H4 (cell line): Measurements from ENCODE around the gene MACROH2A1. TPM values are rescaled to one million over a fixed set of nuclear protein-coding genes. Genes with fewer than 3 reads are reported as not detected.

Experiments used
- DNase-seq: peaks from one replicate; pipeline ENCODE4 v3.0.0-alpha.2; 2015; ENCODE audit warnings: low spot score
- total RNA-seq: library from RNA; depleted of rRNA; stranded (reverse); fragments of >200 nt; shearing (Covaris generic); gene quantifications from 2 replicates; pipeline ENCODE4 v1.2.3, GENCODE V29; 2014

MACROH2A1 gene
- total RNA-seq, 1 experiment from 2014 or later, result 270 TPM

GRCh38 chr5:135353952-135354721 lies 44.9 kb downstream of the MACROH2A1 start:
- no peak for DNase-seq

GRCh38 chr5:135350536-135350935 lies 48.5 kb downstream of the MACROH2A1 start:
- DNase-seq, result no peak

GRCh38 chr5:135349886-135350285 lies 49.1 kb downstream of the MACROH2A1 start:
- no peak for DNase-seq

- DNase-seq, result no peak
These were observed 49.6 kb downstream of the MACROH2A1 start for GRCh38 chr5:135349451-135349850.

- DNase-seq, result no peak
These were observed 50.1 kb downstream of the MACROH2A1 start for GRCh38 chr5:135348918-135349317.

- DNase-seq, result no peak
These were observed 51.6 kb downstream of the MACROH2A1 start for GRCh38 chr5:135347392-135347791.

GRCh38 chr5:135345956-135346731 lies 52.9 kb downstream of the MACROH2A1 start:
- DNase-seq, result no peak

GRCh38 chr5:135344349-135344748 lies 54.7 kb downstream of the MACROH2A1 start:
- no peak for DNase-seq

- no peak for DNase-seq
These were observed 55.6 kb downstream of the MACROH2A1 start for GRCh38 chr5:135343413-135343812.

- no peak for DNase-seq
These were observed 56.5 kb downstream of the MACROH2A1 start for GRCh38 chr5:135342551-135342875.

- no peak for DNase-seq
These were observed 57.1 kb downstream of the MACROH2A1 start for GRCh38 chr5:135341696-135342550.

GRCh38 chr5:135341016-135341666 lies 57.9 kb downstream of the MACROH2A1 start:
- DNase-seq, result no peak

GRCh38 chr5:135340568-135340967 lies 58.5 kb downstream of the MACROH2A1 start:
- no peak for DNase-seq

- no peak for DNase-seq
These were observed 59.4 kb downstream of the MACROH2A1 start for GRCh38 chr5:135339623-135340022.

- DNase-seq, result no peak
These were observed 59.8 kb downstream of the MACROH2A1 start for GRCh38 chr5:135339189-135339588.

- DNase-seq, result no peak
These were observed 62.0 kb downstream of the MACROH2A1 start for GRCh38 chr5:135337064-135337463.

GRCh38 chr5:135335031-135335828 lies 63.8 kb downstream of the MACROH2A1 start:
- DNase-seq, result no peak

- DNase-seq, result no peak
These were observed 65.1 kb downstream of the MACROH2A1 start for GRCh38 chr5:135333732-135334515.

GRCh38 chr5:135332519-135333150 lies 66.4 kb downstream of the MACROH2A1 start:
- peak; percentile 59 for DNase-seq

- no peak for DNase-seq
These were observed 67.4 kb downstream of the MACROH2A1 start for GRCh38 chr5:135331612-135332011.
